NT2/D1 (cell line): ENCODE measurements around the gene TMEM225B.

Experiments used
- YY1 ChIP-seq: IDR thresholded peaks from 2 replicates; pipeline ENCODE4 v1.6.1; 2011; ENCODE audit not compliant: insufficient read length, insufficient read depth
- ZNF274 ChIP-seq: IDR thresholded peaks from 2 replicates; pipeline ENCODE4 v1.6.1; 2011; ENCODE audit warnings: mild to moderate bottlenecking, low read depth, low read length

DNA sequence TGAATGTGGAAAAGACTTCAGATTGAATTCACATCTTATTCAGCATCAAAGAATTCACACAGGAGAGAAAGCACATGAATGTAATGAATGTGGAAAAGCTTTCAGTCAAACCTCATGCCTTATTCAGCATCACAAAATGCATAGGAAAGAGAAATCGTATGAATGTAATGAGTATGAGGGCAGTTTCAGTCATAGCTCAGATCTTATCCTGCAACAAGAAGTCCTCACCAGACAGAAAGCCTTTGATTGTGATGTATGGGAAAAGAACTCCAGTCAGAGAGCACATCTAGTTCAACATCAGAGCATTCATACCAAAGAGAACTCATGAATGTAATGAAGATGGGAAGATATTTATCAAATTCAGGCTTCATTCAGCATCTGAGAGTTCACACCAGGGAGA is 24.8 kb upstream of the TMEM225B start:
- TF ChIP-seq ZNF274, result no peak
- no peak for TF ChIP-seq YY1
